HG02938 (cell line): ENCODE results near the gene PIK3C2G.
"Not testable (repeated sequence)": the region's sequence is repeated elsewhere in the genome, so short reads cannot be mapped to it uniquely, and the experiment has no call there.

Source experiments
- ATAC-seq: cut with Tn5 transposase; IDR thresholded peaks from one replicate; pipeline ENCODE4 v1.9.1; 2021; ENCODE audit warnings: mild to moderate bottlenecking, moderate library complexity; ENCODE audit not compliant: unreplicated experiment

Gene PIK3C2G

DNA sequence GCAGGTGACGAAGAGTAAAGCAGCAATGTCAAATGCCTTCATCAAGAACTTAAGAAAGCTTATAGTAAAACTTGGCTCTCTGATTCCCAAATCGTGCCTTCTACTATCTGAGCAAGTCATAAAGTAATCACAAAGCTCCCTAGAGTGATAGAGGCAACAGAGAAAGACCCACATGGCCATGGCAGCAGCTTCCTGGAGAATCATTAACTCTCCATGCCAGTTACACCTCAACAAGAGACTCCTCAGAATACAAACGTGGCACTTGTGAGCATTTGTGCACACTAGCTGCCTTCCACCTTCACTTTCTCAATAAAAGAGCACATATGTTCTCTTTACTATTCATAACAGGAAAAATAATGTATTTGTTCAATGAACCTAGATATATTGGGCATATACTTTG lies 428.5 kb downstream of the PIK3C2G start:
- no peak for ATAC-seq

DNA sequence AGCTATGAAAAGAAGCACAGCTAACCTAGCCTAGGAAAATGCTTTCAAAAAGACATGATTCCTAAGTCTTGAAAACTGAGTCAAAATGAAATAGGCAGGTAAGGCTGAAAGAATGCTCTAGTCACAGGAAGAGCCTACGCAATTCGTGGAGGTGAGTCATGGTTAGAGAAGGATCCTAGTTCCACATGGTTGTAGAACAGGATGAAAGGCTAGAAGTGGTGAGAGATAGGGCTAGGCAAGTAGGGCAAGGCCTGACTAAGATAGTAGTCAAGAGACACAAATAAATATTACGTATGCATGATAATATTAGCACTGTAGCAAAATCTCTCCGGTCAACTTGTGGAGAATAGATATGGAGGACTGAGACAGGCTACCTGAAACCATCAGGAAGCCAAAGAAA lies 429.3 kb downstream of the PIK3C2G start:
- no peak for ATAC-seq

- ATAC-seq, result not testable (repeated sequence)
These were observed 432.7 kb downstream of the PIK3C2G start for GRCh38 chr12:18693986-18694385.

GRCh38 chr12:18696971-18697602 lies 435.8 kb downstream of the PIK3C2G start:
- no peak for ATAC-seq
